ENCODE measurements around the gene PVALEF.

The PVALEF gene

DNA sequence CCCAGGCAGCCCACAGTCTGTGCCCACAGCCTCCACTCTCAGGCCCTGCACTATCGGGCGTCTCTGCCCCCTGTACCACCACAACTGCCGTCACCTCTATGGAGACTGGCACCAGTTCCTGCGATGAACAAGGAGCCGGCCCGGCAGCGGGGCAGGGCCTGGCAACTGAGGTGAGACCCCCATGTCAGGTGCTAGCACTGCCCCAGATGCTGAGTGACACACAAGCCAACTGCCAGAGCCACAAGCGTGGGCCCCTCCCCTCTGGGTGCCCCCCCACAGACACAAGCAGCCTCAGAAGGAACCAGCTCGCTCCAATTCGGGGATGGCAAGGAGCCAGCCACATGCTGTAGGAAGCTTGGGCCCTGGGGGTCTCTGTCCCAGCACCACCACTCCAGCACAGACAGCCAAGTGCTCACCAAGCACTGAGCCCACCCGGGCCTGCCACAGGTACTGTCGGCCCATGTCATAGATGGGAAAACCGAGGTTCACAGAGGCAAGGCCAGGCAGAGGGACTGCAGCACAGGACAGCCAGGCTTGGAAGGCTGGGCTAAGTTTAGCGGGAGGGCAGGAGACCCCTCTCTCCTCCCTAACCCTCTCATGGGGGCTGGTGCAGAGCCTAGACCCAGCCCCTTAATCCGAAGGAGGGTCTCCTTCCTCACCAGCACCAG is 1.5 kb upstream of the PVALEF start:
- no peak for DNase-seq

DNA sequence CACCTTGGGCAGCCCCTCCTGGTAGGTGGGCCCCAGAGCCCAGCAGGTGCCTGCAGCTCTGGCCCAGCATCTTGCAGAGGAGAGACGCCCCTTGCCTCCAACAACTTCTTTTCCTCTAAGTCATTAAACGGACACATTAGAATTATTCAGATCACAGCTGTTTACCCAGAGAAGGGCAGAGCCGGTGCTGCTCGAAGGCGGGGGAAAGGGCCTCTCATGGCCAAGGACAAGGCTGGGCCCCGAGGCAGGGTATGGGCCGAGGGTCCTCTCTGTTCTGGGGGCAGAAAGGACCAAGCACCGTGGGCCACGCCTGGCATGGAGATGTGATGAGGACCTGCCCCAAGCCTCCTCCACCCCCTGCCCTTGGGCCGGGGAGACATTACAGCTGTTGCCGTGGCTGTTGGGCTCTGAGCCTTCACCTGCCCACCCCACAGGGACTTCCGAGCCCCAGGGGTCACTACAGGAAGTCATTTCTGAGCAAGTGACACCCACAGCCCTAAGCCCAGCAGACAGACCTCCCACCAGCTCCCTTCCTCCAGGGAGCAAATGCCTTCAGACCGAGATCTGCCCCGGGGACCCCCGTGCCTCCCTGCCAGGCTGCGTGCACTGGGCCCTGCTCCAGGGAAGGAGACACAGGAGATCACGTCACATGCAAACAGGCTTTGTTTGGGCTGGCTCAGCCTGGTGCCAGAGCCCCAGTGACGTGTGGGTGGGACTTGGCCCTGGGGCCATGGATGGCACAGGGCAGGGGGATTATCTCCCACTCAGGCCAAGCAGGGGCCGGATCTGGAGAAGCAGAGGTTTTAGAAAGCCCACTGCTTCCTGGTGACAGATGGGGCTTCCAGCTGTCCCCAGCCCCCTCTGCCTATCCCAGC is 699 bp upstream of the PVALEF start:
- DNase-seq = no peak

DNA sequence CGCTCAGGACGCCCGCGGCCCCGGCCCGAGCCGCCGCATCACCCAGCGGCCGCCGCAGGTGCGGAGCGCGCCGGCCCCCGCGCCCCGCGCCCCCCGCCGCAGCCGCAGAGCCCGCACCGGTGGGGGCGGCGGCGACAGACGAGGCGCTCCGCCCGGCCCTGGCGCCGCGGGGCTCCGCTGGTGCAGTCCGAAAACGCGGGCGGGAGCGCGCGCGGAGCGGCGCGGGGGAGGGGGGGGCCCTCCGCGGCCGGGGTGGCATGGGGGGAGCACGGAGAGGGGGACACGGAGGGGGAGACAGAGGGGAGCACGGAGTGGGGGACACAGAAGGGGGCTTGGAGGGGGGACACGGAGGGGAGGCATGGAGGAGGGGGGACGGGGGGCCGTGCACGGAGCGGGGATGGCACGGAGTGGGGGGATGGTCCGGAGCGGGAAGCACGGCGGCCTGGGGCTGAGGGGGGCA is 756 bp downstream of the PVALEF start, which contains the start of gene AATK:
Gene AATK (minus strand): TSS at position 189 of the 460 bp plus-strand sequence. CDS start 229 bp downstream, outside the sequence.
- DNase-seq = no peak

DNA sequence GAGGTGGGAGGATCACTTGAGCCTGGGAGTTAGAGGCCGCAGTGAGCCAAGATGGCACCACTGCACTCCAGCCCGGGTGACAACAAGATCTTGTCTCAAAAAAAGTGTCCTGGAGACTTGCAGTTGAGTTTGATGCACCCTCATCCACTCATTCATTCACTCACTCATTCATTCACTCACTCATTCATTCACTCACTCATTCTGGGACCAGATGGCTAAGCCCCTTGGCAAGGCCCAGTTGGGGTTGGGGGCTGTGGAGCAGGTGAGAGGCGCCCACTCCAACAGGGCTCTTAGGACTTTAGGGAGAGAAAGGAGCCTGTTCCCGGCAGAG is 1.9 kb downstream of the PVALEF start:
- DNase-seq = no peak

DNA sequence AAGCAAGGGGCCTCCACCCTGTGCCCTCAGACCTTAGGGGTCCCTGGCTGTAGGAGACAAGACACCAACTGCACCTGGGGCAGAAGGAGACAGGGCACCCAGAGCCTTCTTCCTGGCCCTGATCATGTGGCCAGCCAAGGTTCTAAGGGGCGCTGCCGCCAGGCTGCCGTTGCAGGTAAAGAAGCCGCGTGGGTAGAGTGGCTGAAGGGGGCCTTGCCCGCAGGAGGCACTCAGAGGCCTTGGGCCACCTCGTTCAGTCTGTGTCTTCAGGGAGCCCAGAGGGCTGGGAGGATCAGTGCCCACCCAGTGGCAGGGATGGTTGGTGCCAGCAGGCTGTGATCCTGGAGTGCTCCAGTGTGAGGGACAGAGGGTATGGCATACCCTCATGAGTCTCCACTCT is 2.3 kb downstream of the PVALEF start:
- no peak for DNase-seq

DNA sequence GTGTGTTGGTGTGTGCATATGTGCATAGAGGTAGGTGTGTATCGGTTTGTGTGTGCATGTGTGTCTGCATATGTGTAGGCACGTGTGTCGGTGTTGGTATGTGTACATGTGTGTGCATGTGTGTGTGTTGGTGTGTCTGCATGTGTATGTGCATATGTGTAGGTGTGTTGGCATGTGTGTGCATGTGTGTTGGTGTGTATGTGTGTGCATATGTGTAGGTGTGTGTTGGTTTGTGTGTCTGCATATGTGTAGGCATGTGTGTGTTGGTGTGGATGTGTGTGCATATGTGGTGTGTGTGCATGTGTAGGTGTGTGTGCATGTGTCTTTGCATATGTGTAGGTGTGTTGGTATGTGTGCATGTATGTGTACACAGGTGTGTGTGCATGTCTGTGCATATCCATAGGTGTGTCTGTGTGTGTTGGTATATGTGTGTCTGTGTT is 4.6 kb downstream of the PVALEF start:
- DNase-seq = no peak

DNA sequence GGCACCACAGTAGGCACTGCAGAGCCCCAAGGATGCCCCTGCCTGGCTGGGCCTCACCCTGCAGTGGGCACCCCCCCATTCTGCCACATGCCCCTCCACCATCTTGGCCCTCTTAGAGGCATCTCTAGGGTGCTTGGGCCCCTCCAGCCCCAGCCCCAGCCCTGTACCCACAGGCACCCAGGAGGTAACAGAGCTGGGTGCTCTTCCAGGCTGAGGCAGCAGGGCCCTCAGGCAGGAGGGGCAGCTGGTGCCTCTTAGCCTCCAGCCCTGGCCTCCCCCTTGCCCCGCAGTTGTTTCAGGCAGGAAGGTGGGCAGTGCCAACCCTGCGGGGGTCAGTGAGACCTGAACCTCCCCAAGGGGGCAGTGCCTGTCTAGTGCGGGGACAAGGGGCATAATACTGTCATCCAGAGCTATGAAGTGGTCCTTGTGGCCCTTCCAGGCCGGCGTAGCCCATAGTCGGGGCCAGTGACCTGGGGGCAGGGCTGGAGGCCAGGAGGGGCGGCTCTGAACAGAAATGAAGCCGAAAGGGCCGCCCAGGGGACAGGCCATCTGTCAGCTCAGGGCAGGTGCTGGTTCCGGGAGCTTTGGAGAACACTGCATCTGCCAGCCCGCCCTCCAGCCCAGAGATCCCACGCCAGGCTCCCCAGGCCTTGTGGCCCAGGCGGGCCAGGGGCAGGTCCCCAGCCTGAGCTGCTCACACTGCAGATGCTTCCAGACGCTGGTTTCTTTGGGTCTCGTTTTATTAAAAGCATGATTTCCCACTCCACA is 5.6 kb downstream of the PVALEF start:
- no peak for DNase-seq

DNA sequence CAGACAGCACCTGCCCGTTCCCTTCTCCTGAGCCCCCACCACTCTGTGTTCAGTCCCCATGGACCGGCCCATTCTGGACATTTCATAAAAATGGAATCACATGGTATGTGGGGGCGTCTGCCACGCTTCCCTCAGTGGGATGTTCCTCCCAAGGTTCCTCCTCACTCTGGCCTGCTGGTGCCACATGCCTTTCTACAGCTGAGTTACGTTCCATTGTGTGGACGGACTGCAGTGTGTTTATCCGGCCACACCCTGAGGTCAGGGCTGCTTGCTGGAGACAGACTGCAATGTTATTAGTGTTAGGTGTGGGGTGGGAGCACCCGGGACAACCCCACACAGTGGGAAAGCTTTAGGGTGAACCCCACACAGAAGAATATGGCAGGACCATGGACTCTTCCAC is 6.6 kb downstream of the PVALEF start:
- no peak for DNase-seq

DNA sequence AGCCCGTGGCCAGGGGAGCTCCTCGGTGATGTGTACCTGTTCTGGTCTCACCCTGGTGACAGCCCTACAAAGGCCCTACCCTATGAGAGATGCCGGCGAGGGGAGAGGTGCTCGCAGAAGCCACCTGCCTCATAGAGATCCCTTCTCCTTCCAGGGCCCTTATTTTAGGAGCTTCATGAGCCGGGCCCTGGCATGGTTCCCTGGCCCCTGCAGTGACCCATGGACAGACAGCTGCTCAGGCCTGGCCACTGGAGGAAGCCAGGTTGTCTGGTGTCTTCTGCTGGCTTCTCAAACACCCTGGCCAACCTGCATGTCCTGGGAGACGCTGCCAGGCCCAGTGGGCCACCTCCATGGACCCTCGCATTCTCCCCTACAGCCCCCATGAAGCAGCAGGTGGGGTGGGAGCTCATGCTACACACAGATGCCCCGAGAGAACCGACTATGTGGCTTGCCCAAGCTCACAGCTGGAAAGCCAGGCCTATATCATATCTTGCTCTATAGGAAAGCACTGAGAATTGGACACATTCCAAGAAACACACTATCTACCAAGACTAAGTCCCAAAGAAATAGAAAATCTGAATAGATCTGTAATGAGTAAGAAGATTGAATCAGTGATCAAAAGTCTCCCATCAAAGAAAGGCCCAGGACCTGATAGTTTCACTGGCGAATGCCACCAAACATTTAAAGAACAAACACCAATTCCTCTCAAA is 7.9 kb downstream of the PVALEF start:
- no peak for DNase-seq

DNA sequence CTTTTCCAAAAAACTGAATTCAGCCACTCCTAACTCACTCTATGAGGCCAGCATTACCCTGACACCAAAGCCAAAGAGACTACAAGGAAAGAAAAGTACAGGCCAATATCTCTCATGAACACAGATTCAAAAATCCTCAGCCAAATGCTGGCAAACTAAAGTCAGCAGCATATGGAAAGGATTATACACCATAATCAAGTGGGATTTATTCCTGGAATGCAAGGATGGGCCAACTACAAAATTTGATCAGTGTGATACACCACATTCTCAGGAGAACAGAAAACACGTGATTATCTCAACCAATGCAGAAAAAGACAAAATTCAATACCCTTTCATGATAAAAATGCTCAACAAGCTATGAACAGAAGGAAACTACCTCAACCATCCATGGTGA is 8.5 kb downstream of the PVALEF start:
- no peak for DNase-seq

DNA sequence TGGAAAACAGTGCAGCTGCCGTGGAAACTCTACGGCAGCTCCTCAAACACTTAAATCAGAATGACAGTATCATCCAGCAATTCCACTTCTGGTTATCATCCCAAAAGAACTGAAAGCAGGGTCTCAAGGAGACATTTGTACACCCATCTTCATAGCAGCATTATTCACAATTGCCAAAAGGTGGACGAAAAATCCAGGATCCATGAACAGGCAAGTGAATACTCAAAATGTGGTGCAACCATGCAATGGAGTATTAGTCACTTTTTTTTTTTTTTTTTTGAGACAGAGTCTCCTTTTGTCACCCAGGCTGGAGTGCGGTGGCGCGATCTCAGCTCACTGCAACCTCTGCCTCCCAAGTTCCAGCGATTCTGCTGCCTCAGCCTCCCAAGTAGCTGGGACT is 11.4 kb downstream of the PVALEF start:
- DNase-seq = no peak

DNA sequence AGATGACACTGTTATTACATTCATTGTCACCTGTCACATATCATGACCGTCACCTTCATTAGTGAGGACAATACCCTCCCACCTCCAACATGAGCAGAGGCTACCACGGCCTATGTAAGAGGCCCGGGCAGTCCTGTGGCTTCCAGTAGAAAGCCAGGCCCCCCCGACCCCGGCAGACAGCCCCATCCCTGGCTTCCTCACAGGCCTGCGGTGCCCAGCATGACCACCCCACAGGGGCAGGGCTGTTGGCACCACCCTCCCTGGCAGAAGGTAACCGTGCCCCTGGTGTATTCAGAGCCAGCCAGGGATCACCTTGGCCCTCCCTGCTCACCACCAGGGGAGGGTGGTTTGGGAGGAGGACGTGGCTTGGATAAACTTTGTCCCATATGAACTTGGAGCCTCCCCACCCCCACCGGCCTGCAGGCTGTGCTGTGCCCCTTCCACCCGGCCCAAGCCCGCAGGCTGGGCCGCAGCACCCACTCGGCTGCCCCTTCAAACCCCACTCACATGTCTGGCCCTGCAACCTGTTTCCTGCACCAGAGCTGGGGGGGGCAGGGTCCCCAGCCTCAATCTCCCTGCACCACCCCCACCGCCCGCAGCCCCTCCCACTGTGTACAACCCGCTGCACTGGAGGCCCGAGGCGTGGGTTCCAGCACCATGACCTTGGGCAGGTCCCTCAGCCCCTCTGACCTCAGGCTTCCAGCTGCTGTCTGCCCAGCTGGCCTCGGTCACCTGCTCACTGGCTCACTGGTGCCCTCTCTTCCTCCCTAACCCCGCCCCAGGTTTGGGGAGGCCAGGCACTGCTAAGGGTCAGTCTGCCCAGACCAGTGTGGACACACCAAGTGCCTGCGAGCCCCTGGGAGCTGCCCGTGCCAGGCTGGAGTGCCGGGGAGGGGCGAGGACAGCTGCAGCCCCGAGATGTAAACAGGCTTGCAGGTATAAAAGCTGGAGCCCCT is 13.1 kb downstream of the PVALEF start:
- DNase-seq = no peak

DNA sequence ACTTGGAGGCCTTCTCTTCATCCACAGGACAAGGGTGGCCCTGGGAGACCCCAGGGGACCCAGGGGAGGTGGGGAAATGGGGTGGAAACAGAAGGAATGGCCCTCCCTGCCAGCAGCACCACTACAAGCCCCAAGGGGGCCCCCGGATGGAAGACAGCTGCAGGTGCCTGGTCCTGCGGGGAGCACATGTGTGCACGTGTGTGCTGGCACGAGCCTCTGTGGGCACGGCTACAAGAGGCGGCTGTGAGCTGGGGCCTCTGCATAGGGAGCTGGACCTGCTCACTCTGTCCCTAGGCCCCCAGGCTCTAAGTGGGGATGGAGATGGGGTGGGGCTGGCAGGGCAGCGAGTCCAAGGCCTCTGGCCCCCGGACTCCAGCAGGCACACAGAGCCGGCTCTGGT is 13.9 kb downstream of the PVALEF start:
- DNase-seq = no peak

DNA sequence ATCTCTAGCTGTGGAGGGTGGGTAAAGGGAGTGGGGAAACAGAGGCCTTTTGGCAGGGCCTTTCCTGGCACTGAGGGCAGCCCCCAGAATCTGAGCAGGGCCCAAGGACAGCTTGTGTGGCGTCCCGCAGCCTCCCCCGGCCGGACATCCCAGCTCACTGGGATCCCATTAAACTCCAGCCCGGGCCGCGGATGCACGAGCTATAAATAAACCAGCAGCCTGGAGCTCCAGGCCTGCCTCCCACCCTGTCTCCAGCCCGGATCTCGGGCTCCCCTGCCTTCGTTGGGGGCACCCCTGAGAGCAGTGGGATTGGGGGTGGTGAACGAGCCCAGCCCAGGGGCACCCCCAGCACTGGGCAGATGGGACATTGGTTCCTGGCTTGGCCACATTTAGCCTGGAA is 14.6 kb downstream of the PVALEF start:
- DNase-seq = no peak

DNA sequence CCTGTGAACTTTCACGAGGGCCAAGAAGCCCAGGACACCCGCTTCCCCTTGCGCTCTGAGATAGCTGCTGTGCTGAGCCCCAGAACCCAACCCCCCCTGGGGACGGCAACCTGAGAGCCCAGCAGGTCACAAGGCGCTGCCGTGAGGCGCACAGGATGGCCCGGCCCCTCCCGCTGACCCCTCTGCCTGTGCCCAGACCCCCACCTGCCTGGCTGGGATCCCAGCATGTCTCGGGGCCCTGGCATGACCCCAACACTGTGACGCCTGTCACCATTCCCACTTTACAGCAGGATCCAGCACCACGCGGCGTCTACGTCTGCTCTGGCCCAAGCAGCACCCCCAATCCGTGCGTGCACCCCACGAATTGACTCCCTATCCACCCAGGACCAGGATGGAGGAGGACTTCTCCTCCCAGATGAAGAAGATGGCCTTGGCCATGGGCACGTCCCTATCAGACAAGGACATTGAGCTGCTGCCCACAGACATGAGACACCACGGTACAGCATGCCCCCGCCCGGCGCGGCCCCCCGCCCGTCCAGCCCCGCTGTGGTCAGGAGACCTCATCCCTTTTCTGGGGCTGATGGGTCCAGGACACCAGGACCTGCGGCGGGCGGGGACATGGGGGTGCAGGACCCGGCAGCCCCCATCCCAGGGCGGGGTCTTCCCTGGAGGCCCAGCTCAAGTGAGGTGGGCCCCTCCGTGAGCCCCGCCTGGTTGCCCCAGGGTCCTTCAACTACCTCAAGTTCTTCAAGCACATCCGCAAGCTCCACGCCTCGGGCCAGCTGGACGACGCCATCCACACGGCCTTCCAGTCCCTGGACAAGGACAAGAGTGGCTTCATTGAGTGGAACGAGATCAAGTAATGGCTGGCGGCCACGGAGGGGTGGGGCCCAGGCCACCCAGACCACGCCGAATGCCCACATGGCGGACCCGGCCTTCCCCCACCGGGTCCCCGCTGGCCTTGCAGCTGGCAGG is 15.8 kb downstream of the PVALEF start:
- DNase-seq = no peak

DNA sequence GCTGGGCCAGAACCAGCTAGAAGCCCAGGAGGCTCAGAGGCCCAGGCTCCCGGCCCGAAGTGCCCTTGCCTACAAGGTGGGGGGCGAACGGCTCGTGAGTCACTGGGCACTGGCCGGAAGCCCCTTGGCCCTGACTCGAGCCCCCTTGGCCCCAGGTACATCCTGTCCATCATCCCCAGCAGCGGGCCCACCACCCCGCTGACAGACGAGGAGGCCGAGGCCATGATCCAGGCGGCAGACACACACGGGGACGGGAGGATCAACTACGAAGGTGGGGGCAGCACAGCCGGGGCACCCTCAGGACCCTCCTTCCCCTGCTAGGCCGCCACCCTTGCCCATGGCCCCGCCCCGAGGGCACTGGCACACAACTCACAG is 16.5 kb downstream of the PVALEF start:
- DNase-seq = no peak

DNA sequence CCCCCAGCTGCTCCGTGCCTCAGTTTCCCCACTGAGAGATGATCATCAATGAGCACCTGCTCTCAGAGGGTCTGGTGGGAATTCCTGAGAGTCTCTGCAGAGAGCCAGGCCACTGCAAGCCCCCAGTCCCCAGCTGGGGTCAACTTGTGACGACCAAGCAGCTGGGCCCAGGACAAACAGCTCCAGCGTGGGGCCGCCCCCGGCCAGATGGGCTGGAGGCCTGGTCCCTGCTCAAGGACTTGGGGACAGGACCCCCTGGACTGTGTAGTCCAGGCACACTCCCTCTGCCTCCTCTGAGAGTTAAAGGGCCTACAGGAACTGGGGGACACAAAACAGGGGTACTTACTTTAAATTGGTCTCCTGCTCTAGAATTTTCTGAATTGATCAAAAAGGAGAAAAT is 17.3 kb downstream of the PVALEF start:
- DNase-seq = no peak

DNA sequence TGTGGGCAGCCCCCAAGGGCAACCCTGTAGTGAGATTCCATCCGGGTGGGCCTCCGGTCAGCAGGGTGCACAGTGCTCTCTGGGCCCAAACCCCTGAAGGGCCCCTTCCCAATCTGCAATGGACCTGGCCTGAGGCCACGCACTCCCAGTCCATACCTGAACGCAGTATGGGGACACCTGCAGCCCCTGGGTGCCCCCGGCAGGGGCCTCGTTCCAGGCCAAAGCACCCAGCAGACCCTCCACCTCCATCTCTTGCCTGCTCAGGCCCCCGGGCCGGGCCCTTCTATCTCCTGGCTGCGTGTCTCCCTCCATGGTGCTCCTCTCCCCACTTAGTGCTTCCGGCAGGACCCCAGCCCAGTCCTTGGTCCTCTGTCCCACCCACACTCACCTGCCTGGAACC is 18.0 kb downstream of the PVALEF start:
- DNase-seq = no peak

DNA sequence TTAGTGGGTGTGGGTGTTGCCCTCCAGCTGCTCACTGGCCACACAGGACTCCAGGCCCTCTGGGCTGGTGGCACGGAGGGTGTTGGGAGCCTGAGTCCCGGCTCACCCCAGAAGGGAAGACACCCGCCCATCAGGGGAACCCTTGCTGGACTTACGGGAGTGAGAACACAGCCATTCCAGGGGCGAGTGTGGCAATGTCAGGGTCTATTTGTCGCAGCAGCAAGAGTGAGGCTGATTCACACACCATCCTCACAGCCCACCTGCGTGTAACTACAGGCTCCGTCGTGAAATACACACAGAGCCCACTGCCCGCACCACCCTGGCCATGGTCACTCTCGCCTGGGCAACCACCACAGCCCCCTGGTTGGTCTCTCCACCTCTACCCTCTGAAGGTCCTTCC is 18.5 kb downstream of the PVALEF start:
- no peak for DNase-seq

DNA sequence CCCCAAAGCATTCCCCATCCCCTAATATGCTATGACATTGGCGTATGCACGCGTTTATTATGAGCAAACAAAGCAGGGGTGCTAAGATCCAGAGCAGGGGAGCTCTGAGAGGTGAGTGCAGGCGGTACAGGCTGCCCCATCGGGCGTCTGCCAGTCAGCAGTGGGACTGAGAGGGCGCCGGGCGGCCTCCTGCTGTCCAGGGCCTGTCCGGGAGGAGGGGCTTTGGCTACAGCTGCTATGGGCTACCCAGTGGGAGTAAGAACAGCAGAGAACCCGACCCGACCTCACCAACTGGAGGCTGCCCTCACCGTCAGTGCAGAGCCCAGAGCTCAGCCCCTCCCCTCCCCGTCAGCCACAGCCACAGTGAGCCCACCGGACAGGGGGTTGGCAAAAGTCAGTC is 19.2 kb downstream of the PVALEF start:
- no peak for DNase-seq

DNA sequence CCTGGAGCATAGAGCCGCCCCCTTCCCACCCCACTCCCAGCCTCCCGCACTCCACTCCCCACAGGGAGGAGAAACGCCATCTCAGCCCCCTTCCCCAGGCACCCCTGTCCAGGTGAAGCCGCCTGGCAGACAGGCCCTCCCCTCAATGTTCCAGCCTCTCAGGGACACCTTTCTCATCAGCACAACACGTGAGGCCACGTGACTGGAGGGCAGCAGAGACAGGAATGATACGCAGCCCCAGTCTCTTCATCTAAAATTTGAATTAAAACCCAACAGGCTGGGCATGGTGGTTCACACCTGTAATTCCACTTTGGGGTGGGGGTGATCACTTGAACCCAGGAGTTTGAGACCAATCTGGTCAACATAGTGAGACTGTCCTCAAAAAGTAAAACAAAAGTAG is 20.9 kb downstream of the PVALEF start:
- no peak for DNase-seq

Measured in activated CD8-positive, alpha-beta memory T cell treated with anti-CD3 and anti-CD28 coated beads, Interleukin-2, amount 50 U/mL, for 4 hours (primary cell).